Upper lobe of right lung (tissue), 1 donor: ENCODE results near the gene DENND1B. TPM values are rescaled to one million over a fixed set of nuclear protein-coding genes. Genes with fewer than 3 reads are reported as not detected.

Experiments used
- ATAC-seq: fragments of 200-7000 bp; cut with Tn5 transposase; one replicate; pipeline ENCODE4 v1.9.1; 2020; ENCODE audit warnings: mild to moderate bottlenecking, moderate library complexity
- DNase-seq: peaks from one replicate; pipeline ENCODE4 v3.0.0-alpha.2; 2020
- H3K27ac ChIP-seq: fragments of 200-600 bp; one replicate; pipeline ENCODE4 v1.8.0; 2022
- H3K27me3 ChIP-seq: fragments of 200-600 bp; one replicate; pipeline ENCODE4 v1.8.0; 2022; ENCODE audit warnings: mild to moderate bottlenecking
- H3K36me3 ChIP-seq: fragments of 200-600 bp; one replicate; pipeline ENCODE4 v1.8.0; 2022
- H3K4me1 ChIP-seq: fragments of 200-600 bp; one replicate; pipeline ENCODE4 v1.8.0; 2022
- H3K4me3 ChIP-seq: fragments of 200-600 bp; one replicate; pipeline ENCODE4 v1.8.0; 2022; ENCODE audit warnings: mild to moderate bottlenecking
- H3K9me3 ChIP-seq: fragments of 200-600 bp; one replicate; pipeline ENCODE4 v1.8.0; 2022
- intact Hi-C: fragments of 100-400 bp; cut with DNase I; formaldehyde crosslinking; loops from one replicate; pipeline ENCODE4 v1.11.0; 2022
- total RNA-seq: library from RNA; stranded (reverse); fragmentation: NEBNext Ultra II Directional; extraction: Animal tissue kit (Norgen Biotek cat#: 25700); gene quantifications from one replicate; pipeline ENCODE4 v1.2.1, GENCODE V29; 2021
- TF ChIP-seq, protein P1 (sequence below): fragments of 200-600 bp; IDR thresholded peaks from one replicate; pipeline ENCODE4 v1.8.0; 2022; ENCODE audit warnings: antibody characterized with exemption
- donor health status: DM: no; HTN: yes; CAD: no; lungs with severe emphysema.

The DENND1B gene
- total RNA-seq, 1 donor from 2014 or later, result 20.1 TPM

DNA sequence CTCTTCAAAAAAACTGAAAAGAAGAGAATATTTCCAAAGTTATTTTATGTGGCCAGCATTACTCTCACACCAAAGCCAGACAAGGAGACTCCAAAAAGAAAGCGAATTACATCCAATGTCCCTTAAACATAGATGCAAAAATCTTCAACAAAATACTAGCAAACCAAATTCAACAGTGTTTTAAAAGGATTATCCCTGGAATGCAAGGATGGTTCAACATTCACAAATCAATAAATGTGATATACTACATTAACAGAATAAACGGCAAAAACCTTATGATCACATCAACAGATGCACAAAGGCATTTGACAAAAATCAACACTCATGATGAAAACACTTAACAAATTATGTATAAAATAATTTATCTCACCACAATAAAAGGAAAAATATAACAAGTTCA is 207.8 kb downstream of the DENND1B start:
- no peak overlapping the region for H3K27ac ChIP-seq
- H3K4me1 ChIP-seq, result no peaks in the 10 kb centered on the region
- DNase-seq (no peak), ATAC-seq (no peak)
- H3K9me3 ChIP-seq, result peaks cover 21% of the 10 kb centered on the region
- H3K4me3 ChIP-seq, result no peak overlapping the region
- no peaks in the 10 kb centered on the region for H3K27me3 ChIP-seq
- intact Hi-C loops, result no loop called here
- TF ChIP-seq, protein P1, sequence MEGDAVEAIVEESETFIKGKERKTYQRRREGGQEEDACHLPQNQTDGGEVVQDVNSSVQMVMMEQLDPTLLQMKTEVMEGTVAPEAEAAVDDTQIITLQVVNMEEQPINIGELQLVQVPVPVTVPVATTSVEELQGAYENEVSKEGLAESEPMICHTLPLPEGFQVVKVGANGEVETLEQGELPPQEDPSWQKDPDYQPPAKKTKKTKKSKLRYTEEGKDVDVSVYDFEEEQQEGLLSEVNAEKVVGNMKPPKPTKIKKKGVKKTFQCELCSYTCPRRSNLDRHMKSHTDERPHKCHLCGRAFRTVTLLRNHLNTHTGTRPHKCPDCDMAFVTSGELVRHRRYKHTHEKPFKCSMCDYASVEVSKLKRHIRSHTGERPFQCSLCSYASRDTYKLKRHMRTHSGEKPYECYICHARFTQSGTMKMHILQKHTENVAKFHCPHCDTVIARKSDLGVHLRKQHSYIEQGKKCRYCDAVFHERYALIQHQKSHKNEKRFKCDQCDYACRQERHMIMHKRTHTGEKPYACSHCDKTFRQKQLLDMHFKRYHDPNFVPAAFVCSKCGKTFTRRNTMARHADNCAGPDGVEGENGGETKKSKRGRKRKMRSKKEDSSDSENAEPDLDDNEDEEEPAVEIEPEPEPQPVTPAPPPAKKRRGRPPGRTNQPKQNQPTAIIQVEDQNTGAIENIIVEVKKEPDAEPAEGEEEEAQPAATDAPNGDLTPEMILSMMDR, result no peak
- no peaks in the 10 kb centered on the region for H3K36me3 ChIP-seq

DNA sequence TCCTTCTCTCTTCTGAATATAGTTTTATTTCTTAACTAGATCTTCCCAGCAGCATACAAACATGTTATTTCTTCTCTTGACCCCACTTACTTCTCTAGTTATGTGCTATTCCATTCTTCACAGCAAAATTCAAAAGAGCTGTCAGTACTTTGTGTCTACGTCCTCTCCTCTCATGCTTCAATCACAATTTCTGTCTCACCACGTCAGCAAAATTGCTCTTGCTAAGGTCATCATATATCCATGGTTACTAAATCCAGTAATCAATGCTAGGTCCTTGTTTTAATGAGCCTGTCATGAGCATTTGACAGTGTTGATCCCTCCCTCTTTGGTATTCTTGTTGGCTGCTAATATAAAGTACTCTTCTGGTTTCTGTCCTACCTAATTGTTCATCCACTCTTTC is 214.2 kb downstream of the DENND1B start:
- TF ChIP-seq, protein P1, result no peak
- Histone ChIP-seq H3K4me3 (no peak overlapping the region), H3K27ac (no peak overlapping the region), H3K9me3 (no peaks in the 10 kb centered on the region), H3K36me3 (no peaks in the 10 kb centered on the region), H3K27me3 (no peaks in the 10 kb centered on the region), H3K4me1 (no peaks in the 10 kb centered on the region)
- ATAC-seq (no peak), DNase-seq (no peak)
- intact Hi-C loops, result no loop called here

DNA sequence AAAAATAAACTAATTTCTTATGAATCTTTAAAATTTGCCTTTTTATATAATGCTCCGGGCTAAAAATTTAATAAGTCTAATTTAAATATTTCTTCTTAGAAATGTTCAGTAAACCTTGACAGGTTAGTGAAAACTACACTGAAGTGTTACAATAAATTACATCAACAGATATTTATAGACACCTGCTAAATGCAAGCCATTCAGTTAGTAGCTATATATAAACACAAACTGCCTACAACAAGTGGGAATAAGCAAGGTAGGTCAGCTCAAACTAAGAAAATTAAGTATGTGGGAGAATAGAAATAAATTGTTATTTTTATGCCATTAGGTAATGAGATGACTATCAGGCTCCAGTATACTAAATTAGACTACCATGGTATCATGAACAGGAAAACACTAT is 215.6 kb downstream of the DENND1B start:
- Histone ChIP-seq H3K36me3 (no peaks in the 10 kb centered on the region), H3K27me3 (no peaks in the 10 kb centered on the region), H3K4me1 (no peaks in the 10 kb centered on the region), H3K27ac (no peak overlapping the region), H3K4me3 (no peak overlapping the region), H3K9me3 (no peaks in the 10 kb centered on the region)
- intact Hi-C loops, result no loop called here
- no peak for ATAC-seq
- DNase-seq, result no peak
- TF ChIP-seq, protein P1, result no peak

DNA sequence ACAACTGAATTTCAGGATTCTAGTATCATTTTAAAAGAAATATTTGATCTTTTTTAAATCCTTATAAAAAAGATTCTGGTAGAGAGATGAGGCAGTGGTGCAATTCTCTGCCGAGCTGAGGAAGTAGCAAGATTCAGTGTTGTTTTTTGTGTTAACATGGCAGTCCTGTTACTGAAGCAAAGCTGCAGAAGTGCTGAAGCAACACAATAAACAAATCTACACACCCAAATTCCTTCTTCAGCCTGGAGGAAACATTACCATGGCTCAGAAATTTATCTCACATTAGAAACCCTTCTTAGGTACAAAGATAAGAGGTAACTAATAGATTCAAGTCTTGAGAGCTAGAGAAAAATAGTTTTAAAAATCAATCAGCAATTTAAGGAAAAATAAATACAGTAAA is 216.0 kb downstream of the DENND1B start:
- TF ChIP-seq, protein P1, result no peak
- ATAC-seq, result no peak
- Histone ChIP-seq H3K27ac (no peak overlapping the region), H3K4me1 (no peaks in the 10 kb centered on the region), H3K9me3 (no peaks in the 10 kb centered on the region), H3K4me3 (no peak overlapping the region), H3K27me3 (no peaks in the 10 kb centered on the region), H3K36me3 (no peaks in the 10 kb centered on the region)
- DNase-seq, result no peak
- intact Hi-C loops, result no loop called here

DNA sequence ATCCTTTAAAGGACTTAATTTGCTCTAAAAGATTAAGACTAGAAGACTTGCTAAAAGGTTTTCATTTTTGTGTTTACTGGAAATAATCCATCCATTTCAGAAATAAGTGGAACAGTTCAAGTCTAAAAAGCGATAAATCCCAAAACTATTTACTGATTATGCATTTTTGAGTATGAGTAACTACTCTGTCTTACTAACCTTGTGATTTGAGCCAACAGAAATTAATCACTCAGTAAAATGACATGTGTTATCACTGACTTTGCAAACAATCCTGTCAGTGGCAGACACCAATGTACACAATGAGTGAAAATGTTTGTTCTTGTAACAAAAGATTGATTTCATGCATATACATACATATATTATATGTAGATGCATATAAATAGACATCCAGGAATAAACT is 218.0 kb downstream of the DENND1B start:
- Histone ChIP-seq H3K36me3 (no peaks in the 10 kb centered on the region), H3K4me1 (no peaks in the 10 kb centered on the region), H3K9me3 (no peaks in the 10 kb centered on the region), H3K27me3 (no peaks in the 10 kb centered on the region), H3K4me3 (no peak overlapping the region), H3K27ac (no peak overlapping the region)
- DNase-seq (no peak), ATAC-seq (no peak)
- intact Hi-C loops, result no loop called here
- TF ChIP-seq, protein P1, result no peak

DNA sequence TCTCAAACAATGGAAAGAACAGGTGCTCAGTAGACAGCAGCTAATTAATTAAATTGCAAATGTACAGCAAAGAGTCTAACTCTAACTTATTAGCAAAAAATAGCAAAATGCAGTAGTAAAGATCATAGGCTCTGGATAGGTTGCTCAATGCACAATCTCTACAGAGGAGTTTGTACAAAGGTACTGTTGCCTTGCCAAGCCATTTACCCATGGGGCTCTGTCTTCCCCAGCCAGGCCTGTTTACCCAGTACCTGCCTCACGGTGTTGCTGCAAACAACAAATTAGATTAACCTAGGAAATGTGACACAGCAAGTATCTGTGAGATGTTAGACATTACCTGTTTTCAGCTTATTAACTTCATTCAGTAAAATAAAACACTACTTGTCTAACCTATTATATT is 222.0 kb downstream of the DENND1B start:
- DNase-seq (no peak), ATAC-seq (no peak)
- Histone ChIP-seq H3K9me3 (no peaks in the 10 kb centered on the region), H3K27me3 (no peaks in the 10 kb centered on the region), H3K4me3 (no peak overlapping the region), H3K27ac (no peak overlapping the region), H3K4me1 (no peaks in the 10 kb centered on the region), H3K36me3 (no peaks in the 10 kb centered on the region)
- intact Hi-C loops, result no loop called here
- TF ChIP-seq, protein P1, result no peak
